ENCODE measurements around the gene PITPNM1.

GRCh38 chr11:67521924-67522323 lies 16.8 kb upstream of the PITPNM1 start:
- no peak for TF ChIP-seq ZNF274 (IDR thresholded peaks at IDR 0.05; ENCODE audit: low read depth, low read length)
- no peak for TF ChIP-seq YY1 (IDR thresholded peaks at IDR 0.05; ENCODE audit: insufficient read depth, insufficient read length)

Measured in NT2/D1 (cell line).